ENCODE measurements around the gene BIRC6.

GRCh38 chr2:32342801-32343200 is 14.0 kb upstream of the BIRC6 start:
- TF ChIP-seq CTCF (IDR thresholded peaks at IDR 0.05): no peak
- no peak for TF ChIP-seq JUN (CRISPR knock-in tag; IDR thresholded peaks at IDR 0.05)
- TF ChIP-seq MAX (CRISPR knock-in tag; IDR thresholded peaks at IDR 0.05): no peak
- no peak for TF ChIP-seq PREB (CRISPR knock-in tag; IDR thresholded peaks at IDR 0.05; ENCODE audit: borderline replicate concordance)
- no peak for TF ChIP-seq TP53 (CRISPR knock-in tag; IDR thresholded peaks at IDR 0.05)
- TF ChIP-seq SMAD3 (CRISPR knock-in tag; IDR thresholded peaks at IDR 0.05; ENCODE audit: borderline replicate concordance): no peak
- TF ChIP-seq USF2 (CRISPR knock-in tag; IDR thresholded peaks at IDR 0.05): no peak
- TF ChIP-seq E2F5 (CRISPR knock-in tag; IDR thresholded peaks at IDR 0.05): no peak
- TF ChIP-seq FOXK1 (CRISPR knock-in tag; IDR thresholded peaks at IDR 0.05): no peak
